ENCODE measurements around the gene SFI1. TPM values are rescaled to one million over a fixed set of nuclear protein-coding genes. Genes with fewer than 3 reads are reported as not detected.
"Not testable (repeated sequence)": the region's sequence is repeated elsewhere in the genome, so short reads cannot be mapped to it uniquely, and the experiment has no call there.

SFI1 gene
- total and polyA plus RNA-seq, 2 donors (not counting 1 experiment from before 2014, with no cell fraction given) = 80.2 to 182 TPM

DNA sequence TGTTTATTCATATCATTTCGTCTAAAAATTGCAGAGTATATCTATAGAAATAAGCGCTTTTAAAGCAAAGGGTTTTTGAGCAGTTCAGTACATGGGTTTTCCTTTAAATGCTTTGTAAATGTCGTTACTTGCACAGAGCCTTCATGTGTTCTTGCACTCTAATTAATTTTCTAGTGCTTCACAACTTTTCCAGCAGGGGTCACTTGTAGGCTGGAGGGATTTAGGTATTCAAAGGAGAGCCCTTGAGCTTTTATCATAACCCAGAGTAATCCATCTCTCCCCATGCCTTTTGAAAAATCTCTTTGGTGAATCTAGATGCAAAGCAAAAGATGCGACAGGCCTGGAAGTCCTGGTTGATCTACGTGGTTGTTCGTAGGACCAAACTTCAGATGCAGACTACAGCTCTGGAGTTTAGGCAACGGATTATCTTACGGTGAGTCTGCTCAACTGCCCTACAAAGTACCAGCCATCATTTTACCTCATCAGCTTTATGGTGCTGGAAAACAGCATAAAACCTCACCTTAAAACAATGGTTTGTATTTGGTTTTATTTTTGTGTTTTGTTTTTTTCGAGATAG is 60.4 kb downstream of the SFI1 start:
- Histone ChIP-seq H3K4me3 (ENCODE audit: control extremely low read depth in 1 of 5, extremely low read depth in 1 of 5, insufficient read depth in 1 of 5, low read depth in 2 of 5, low read length in 4 of 5) (no peak overlapping the region), H3K79me2 (ENCODE audit: control insufficient read depth, insufficient read depth, low read length) (no peaks in the 10 kb centered on the region), H3K27ac (ENCODE audit: low read length in 2 of 2) (no peak overlapping the region), H3K4me2 (replicated peaks; ENCODE audit: low read depth, low read length, poor library complexity, severe bottlenecking) (no peak overlapping the region), H2AFZ (ENCODE audit: insufficient read depth, low read depth, low read length, poor library complexity, severe bottlenecking) (no peak overlapping the region), H4K20me1 (ENCODE audit: control insufficient read depth, insufficient read depth, low read length, poor library complexity, severe bottlenecking) (no peaks in the 10 kb centered on the region), H3K4me1 (ENCODE audit: control insufficient read depth in 2 of 2, insufficient read depth in 2 of 2, low read length in 2 of 2) (no peaks in the 10 kb centered on the region), H3K9ac (ENCODE audit: low read length) (no peak overlapping the region), H3K9me3 (ENCODE audit: control extremely low read depth in 1 of 3, control insufficient read depth in 2 of 3, insufficient read depth in 1 of 3, low read length in 2 of 3) (no peaks in the 10 kb centered on the region), H3K36me3 (replicated peaks in 1 of 2; ENCODE audit: control extremely low read depth in 1 of 2, control insufficient read depth in 1 of 2, extremely low read depth in 1 of 2, insufficient read depth in 2 of 2, low read length in 1 of 2) (peaks cover 0 to 22% of the 10 kb centered on the region in 2 experiments), H3K27me3 (replicated peaks in 1 of 4; ENCODE audit: control extremely low read depth in 1 of 4, control insufficient read depth in 3 of 4, insufficient read depth in 4 of 4, low read length in 3 of 4) (no peaks in the 10 kb centered on the region)
- ATAC-seq (ENCODE audit: low read depth) (peak; percentile 54), DNase-seq (peak; percentile 57)
- POLR2A ChIA-PET = interaction anchor here (0.7 kb wide), 1 partner anchor 294 kb away, joined by 4 read pairs; no protein-coding TSS in a partner anchor
- CTCF ChIA-PET = interaction anchor here (0.6 to 3.5 kb wide), 22 partner anchors 10 to 414 kb away, joined by 3 to 88 read pairs (median 4); partner anchors contain the start of gene PISD
- Mint-ChIP-seq H3K27me3 (no peaks in the 10 kb centered on the region), H3K27ac (no peak overlapping the region), H3K4me1 (peaks cover 8% of the 10 kb centered on the region), H3K9me3 (ENCODE audit: insufficient read depth) (no peaks in the 10 kb centered on the region), H3K4me3 (no peak overlapping the region)
- TF ChIP-seq EZH2 (IDR thresholded peaks at IDR 0.05; ENCODE audit: borderline replicate concordance, insufficient read depth, low read depth, low read length, poor library complexity, severe bottlenecking) (no peak), CTCF (IDR thresholded peaks at IDR 0.05) (peak; percentile 69)
- intact Hi-C loops (cut with micrococcal nuclease) = loop anchor here (1.0 kb wide), 1 partner anchor 77 kb away; no protein-coding TSS in a partner anchor
- WGBS (ENCODE audit: insufficient coverage) = 100% methylated on average over 3 of the region's 9 CpGs

- H3K4me2 ChIP-seq (replicated peaks; ENCODE audit: low read depth, low read length, poor library complexity, severe bottlenecking); ATAC-seq (ENCODE audit: low read depth); H3K9me3 Mint-ChIP-seq (ENCODE audit: insufficient read depth); DNase-seq; H3K27ac Mint-ChIP-seq; H3K4me3 ChIP-seq (ENCODE audit: control extremely low read depth in 1 of 5, extremely low read depth in 1 of 5, insufficient read depth in 1 of 5, low read depth in 2 of 5, low read length in 4 of 5); H4K20me1 ChIP-seq (ENCODE audit: control insufficient read depth, insufficient read depth, low read length, poor library complexity, severe bottlenecking); H3K27me3 ChIP-seq (replicated peaks in 1 of 4; ENCODE audit: control extremely low read depth in 1 of 4, control insufficient read depth in 3 of 4, insufficient read depth in 4 of 4, low read length in 3 of 4); H3K27me3 Mint-ChIP-seq; H3K4me1 ChIP-seq (ENCODE audit: control insufficient read depth in 2 of 2, insufficient read depth in 2 of 2, low read length in 2 of 2); H3K9me3 ChIP-seq (ENCODE audit: control extremely low read depth in 1 of 3, control insufficient read depth in 2 of 3, insufficient read depth in 1 of 3, low read length in 2 of 3); H3K27ac ChIP-seq (ENCODE audit: low read length in 2 of 2); intact Hi-C loops (cut with micrococcal nuclease); H2AFZ ChIP-seq (ENCODE audit: insufficient read depth, low read depth, low read length, poor library complexity, severe bottlenecking); H3K4me1 Mint-ChIP-seq; H3K9ac ChIP-seq (ENCODE audit: low read length); H3K4me3 Mint-ChIP-seq; H3K79me2 ChIP-seq (ENCODE audit: control insufficient read depth, insufficient read depth, low read length); POLR2A ChIA-PET: not testable (repeated sequence)
- WGBS (ENCODE audit: insufficient coverage) = 100% methylated on average over 4 of the region's 9 CpGs
- H3K36me3 ChIP-seq (replicated peaks in 1 of 2; ENCODE audit: control extremely low read depth in 1 of 2, control insufficient read depth in 1 of 2, extremely low read depth in 1 of 2, insufficient read depth in 2 of 2, low read length in 1 of 2) = peaks cover 0 to 24% of the 10 kb centered on the region in 2 experiments
- CTCF ChIA-PET = interaction anchor here (0.7 to 3.5 kb wide), 5 partner anchors 38 to 112 kb away, joined by 3 to 88 read pairs (median 3); no protein-coding TSS in a partner anchor
These were observed 62.2 kb downstream of the SFI1 start for GRCh38 chr22:31558546-31558945.

All from B cell (primary cell).